Mucosa of descending colon (tissue), 3 donors: ENCODE data around the gene CCDC3. TPM values are rescaled to one million over a fixed set of nuclear protein-coding genes. Genes with fewer than 3 reads are reported as not detected.

Experiments used
- ATAC-seq: fragments of 200-7000 bp; cut with Tn5 transposase; one replicate; pipeline ENCODE4 v1.9.1; 2020; ENCODE audit warnings: mild to moderate bottlenecking, moderate library complexity
- DNase-seq, 3 donors: peaks; one replicate each; pipeline ENCODE4 v3.0.0-alpha.2; 2020
- H3K36me3 ChIP-seq: fragments of 200-600 bp; one replicate; pipeline ENCODE4 v1.8.0; 2021; ENCODE audit warnings: low read depth, mild to moderate bottlenecking
- H3K4me1 ChIP-seq: fragments of 200-600 bp; one replicate; pipeline ENCODE4 v1.8.0; 2021; ENCODE audit warnings: low read depth, mild to moderate bottlenecking
- H3K4me3 ChIP-seq: fragments of 200-600 bp; one replicate; pipeline ENCODE4 v1.8.0; 2021; ENCODE audit warnings: mild to moderate bottlenecking
- H3K9me3 ChIP-seq: fragments of 200-600 bp; one replicate; pipeline ENCODE4 v1.8.0; 2021; ENCODE audit warnings: mild to moderate bottlenecking
- intact Hi-C, 2 donors: fragments of 100-400 bp; cut with DNase I in 1 of 2; cut with micrococcal nuclease in 1 of 2; formaldehyde crosslinking; loops; one replicate each; pipeline versions ENCODE4 v1.11.0 to v1.11.1; 2022; cut with DNase I, micrococcal nuclease
- total RNA-seq, 3 donors: library from RNA; stranded (reverse); fragmentation: NEBNext Ultra II Directional in 2 of 3; extraction: Animal tissue kit (Norgen Biotek cat#: 25700) in 2 of 3; gene quantifications; one replicate each; pipeline versions ENCODE4 v1.2.1 to v1.2.4, GENCODE V29; 2021 to 2023
- TF ChIP-seq, protein P1 (sequence below): fragments of 200-600 bp; IDR thresholded peaks from one replicate; pipeline ENCODE4 v1.8.0; 2022; ENCODE audit warnings: antibody characterized with exemption, mild to moderate bottlenecking
- donor health status: DM: no; HTN: no; CAD: no; lungs with moderate emphysema.
- donor health status: DM: no; HTN: no; CAD: no.
- donor health status: DM: no; HTN: yes; CAD: no.

The CCDC3 gene
- total RNA-seq, 3 donors from 2014 or later: 0.84 to 3.3 (median 2.3) TPM

GRCh38 chr10:12847361-12847975, 154.0 kb downstream of the CCDC3 start:
- DNase-seq (no peak), ATAC-seq (peak; percentile 49)
- Histone ChIP-seq H3K9me3 (no peaks in the 10 kb centered on the region), H3K4me1 (no peaks in the 10 kb centered on the region), H3K36me3 (no peaks in the 10 kb centered on the region), H3K4me3 (no peak overlapping the region)
- intact Hi-C loops: no loop called here
- TF ChIP-seq, protein P1, sequence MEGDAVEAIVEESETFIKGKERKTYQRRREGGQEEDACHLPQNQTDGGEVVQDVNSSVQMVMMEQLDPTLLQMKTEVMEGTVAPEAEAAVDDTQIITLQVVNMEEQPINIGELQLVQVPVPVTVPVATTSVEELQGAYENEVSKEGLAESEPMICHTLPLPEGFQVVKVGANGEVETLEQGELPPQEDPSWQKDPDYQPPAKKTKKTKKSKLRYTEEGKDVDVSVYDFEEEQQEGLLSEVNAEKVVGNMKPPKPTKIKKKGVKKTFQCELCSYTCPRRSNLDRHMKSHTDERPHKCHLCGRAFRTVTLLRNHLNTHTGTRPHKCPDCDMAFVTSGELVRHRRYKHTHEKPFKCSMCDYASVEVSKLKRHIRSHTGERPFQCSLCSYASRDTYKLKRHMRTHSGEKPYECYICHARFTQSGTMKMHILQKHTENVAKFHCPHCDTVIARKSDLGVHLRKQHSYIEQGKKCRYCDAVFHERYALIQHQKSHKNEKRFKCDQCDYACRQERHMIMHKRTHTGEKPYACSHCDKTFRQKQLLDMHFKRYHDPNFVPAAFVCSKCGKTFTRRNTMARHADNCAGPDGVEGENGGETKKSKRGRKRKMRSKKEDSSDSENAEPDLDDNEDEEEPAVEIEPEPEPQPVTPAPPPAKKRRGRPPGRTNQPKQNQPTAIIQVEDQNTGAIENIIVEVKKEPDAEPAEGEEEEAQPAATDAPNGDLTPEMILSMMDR: no peak

DNA sequence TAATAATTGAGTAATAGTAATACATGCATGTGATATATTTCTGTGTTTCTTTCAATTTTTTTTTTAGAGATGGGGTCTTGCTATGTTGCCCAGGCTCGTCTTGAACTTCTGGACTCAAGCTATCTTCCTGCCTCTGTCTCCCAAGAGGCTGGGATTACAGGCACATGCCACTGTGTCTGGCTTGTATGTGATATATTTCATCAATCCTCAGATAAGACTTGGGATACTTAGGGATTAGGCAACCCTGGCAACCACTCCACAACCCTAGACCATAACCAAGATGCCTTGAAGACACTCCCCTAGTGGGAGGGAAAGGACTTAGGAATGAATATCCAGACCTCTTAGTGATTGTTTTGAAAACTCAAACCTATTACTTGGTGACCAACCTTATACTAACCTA, 154.8 kb downstream of the CCDC3 start:
- no peaks in the 10 kb centered on the region for H3K36me3 ChIP-seq
- TF ChIP-seq, protein P1: no peak
- intact Hi-C loops: no loop called here
- no peak for DNase-seq
- no peak for ATAC-seq
- H3K4me3 ChIP-seq: no peak overlapping the region
- H3K4me1 ChIP-seq: no peaks in the 10 kb centered on the region
- no peaks in the 10 kb centered on the region for H3K9me3 ChIP-seq

Other genes with a start within 250 kb of the CCDC3 start
- gene OPTN, start 98.5 kb upstream of the CCDC3 start, total RNA-seq: 100 to 1,000 TPM in 2 of 3 donors, 10 to 100 TPM in 1; 92.1 to 148 (median 101) TPM
- gene MCM10, start 159.8 kb upstream of the CCDC3 start, total RNA-seq: 1 to 10 TPM; 1.6 to 8.6 (median 2.2) TPM
- gene UCMA, start 232.7 kb upstream of the CCDC3 start, total RNA-seq: not detected